HG02970 (cell line): ENCODE data around the gene PERP.
"Not testable (repeated sequence)": the region's sequence is repeated elsewhere in the genome, so short reads cannot be mapped to it uniquely, and the experiment has no call there.

ENCODE experiments used
- ATAC-seq: cut with Tn5 transposase; IDR thresholded peaks from one replicate; pipeline ENCODE4 v1.9.1; 2021; ENCODE audit warnings: mild to moderate bottlenecking, moderate library complexity, moderate number of reproducible peaks; ENCODE audit not compliant: unreplicated experiment, low FRiP score

The PERP gene

GRCh38 chr6:138107078-138107751 lies at the start of gene PERP:
Gene PERP (minus strand): TSS chr6:138107419. CDS start chr6:138107340, 79 bp downstream.
- ATAC-seq = no peak

DNA sequence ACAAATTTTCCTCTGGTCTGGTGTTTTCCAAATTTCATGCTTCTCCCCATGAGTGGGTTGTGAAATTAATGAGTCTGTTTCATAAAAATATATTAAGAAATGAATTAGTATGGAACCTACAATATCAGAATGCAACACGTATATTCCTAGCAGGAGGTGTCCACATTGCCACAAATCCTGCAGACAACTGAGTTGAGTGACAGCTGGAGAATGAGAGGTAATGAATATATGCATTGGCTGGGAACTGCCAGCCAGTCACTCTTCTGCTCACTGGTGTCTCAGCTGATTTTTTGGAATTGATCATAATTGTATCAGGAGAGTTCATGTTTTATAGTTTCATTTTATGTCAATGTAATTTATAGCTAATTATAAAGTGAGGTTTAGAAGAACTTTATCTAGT lies 48.2 kb upstream of the PERP start:
- no peak for ATAC-seq

GRCh38 chr6:138146544-138146943 lies 39.3 kb upstream of the PERP start:
- ATAC-seq = no peak

DNA sequence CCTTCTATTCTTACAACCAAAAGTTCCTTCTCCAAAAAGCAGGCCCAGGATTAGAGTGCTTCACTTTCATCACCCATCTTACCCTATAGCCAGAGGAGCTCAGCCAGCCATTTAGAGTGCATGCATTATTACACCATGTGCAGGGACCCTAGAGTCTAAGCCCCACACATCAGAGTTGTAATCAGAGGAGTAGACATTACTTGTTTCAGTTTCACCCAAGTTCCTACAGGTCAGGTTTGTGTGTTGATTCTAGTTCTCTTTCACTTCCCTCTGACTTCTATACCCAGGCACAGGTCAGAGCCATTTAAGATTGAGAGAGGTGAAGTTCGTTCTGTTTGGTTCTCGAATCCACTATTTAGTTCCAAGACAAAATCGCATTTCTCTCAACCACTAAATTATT lies 38.2 kb upstream of the PERP start:
- no peak for ATAC-seq

GRCh38 chr6:138142806-138143205 lies 35.6 kb upstream of the PERP start:
- ATAC-seq = no peak

DNA sequence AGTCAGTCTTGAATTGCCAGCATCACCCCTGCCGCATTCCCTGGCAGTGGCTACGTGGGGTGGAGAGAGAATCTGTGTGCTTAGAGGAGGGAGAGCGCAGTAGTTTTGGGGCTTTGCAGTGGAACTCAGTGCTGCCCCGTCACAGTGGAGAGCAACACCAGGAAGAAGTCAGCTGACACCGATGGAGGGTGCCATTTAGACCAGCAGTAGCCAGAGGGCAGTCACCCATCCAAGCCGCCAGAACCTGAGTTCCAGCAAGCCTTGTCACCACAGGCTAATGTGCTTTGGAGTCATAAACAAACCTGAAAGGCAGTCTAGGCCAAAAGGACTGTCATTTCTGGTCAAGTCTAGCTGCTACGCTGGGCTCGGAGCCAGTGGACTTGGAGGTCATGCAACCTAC lies 22.0 kb upstream of the PERP start:
- no peak for ATAC-seq

- no peak for ATAC-seq
Observed at GRCh38 chr6:138128096-138128495, 20.9 kb upstream of the PERP start.

- no peak for ATAC-seq
Observed at GRCh38 chr6:138124096-138124495, 16.9 kb upstream of the PERP start.

DNA sequence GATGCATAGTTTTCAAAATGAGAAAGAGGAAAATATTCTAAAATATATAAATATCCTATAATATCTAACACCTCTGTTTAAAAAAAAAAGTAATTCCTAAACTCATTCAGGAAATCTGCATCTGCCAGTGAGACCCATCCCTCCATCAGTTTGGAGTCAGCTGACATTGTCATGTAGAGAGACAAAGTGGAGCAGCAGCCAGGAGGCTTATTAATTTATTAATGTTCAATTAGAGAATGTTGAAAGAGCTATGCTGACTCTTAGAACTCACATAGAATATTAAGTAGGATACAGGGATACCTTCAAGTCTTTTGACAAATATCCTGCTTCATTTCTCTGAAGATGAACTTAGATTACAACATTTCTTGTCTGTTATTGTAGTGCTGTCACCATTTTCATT lies 12.8 kb upstream of the PERP start:
- ATAC-seq = no peak

- not testable (repeated sequence) for ATAC-seq
Observed at GRCh38 chr6:138119229-138119628, 12.0 kb upstream of the PERP start.

GRCh38 chr6:138117376-138117914 lies 10.2 kb upstream of the PERP start:
- no peak for ATAC-seq

GRCh38 chr6:138116661-138116999 lies 9.4 kb upstream of the PERP start:
- ATAC-seq = no peak

GRCh38 chr6:138115877-138116660 lies 8.8 kb upstream of the PERP start:
- peak; percentile 57 for ATAC-seq

DNA sequence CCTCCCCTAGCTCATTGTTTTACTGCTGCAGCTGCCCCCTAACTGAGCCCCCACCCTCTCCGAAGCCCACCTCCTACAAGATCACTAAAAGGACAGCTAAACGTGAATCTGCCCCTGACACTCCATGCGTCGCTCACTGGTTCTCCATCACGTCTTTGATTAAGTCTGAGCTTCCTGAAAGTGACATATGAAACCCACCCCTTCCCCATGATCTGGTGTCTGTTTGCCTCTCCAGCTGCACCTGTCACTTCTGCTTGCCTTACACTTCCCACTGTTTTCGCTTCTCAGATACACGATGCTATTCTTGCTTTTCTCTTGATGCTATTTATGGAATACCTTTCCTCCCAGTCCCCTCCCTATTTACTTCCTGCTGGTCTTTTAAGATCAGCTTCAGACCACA lies 8.0 kb upstream of the PERP start:
- ATAC-seq = no peak

DNA sequence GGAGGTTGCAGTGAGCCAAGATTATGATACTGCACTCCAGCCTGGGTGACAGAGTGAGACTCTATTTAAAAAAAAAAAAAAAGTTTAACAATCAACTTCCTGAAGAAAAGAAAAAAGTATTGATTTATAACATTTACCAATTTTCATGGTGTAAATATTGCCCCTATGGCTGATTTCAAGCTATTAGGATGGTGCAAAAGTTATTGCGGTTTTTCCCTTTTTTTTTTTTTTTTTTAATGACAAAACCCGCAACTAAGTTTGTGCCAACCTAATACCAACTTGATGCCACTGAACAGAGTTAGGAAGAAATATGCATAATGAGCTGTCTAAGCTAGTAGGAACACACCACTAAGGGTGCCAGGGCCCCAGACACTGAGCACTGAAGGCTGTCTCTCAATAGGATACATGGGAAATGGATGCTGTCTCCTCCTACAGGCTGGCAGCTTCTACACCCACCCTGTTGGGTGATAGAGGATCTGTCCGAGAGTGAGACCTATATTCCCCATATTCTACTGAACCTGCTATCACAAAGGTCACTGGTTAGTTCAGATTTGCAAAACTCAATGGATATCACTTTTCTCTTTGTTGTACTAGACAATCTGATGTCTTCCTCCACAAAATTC lies 6.5 kb upstream of the PERP start:
- no peak for ATAC-seq

DNA sequence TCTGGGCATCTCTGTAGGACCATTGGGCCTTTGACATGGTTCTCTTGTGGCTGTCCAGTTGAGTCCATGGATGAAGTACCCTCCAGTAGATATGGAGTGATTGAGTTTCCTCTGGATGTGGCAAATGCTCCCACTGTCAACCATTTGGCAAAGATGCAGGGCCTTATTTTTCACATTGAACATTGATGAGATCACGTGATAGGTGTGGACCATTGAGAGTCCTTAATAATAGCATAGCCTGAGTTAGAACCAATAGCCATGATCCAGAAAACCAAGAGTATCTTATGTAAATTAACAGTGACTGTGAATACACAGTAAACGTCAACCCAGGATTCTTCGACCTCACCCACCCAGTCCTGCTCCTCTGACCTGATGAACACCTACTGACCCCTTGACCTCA lies 3.0 kb upstream of the PERP start:
- no peak for ATAC-seq

GRCh38 chr6:138109042-138109997 lies 2.1 kb upstream of the PERP start:
- ATAC-seq = no peak

DNA sequence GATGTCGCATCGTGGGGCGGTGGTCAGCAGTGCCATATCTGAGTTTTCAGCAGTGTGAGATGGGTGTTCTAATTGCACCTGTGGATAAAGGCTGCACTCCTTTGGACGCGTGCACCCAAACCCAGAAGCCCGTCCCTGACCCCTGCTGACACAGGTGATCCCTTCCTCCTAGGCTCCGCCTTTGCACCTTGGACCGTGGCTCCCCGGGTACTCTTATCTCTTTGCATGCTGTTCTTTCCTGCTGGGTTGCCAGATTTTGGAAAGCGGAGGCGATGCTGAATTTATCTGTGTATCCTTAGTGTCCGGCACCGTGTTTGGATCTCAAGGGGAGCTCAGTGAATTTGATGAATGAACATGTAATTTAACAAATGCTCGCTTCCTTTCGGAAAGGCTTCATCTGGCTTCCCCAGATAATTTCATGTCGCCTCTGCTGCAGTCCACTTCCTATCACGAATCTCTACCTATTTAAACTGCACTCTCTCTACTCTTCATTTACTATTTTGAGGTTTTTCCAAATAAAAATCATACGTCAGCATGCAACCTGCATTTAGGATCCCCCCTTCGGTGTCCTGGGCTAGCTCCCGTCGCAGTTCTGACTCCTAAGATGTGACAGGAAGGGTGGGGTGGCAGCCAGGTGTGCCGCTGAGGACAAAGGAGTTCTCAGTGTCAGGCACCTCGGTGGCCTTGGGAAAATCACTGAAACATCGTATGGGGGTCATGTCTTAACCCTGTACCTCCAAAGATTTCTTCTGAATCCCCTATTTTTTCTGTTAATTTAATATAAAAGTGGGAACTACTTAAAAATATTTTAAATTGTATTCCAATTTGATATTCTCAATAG lies 753 bp upstream of the PERP start:
- ATAC-seq = no peak

DNA sequence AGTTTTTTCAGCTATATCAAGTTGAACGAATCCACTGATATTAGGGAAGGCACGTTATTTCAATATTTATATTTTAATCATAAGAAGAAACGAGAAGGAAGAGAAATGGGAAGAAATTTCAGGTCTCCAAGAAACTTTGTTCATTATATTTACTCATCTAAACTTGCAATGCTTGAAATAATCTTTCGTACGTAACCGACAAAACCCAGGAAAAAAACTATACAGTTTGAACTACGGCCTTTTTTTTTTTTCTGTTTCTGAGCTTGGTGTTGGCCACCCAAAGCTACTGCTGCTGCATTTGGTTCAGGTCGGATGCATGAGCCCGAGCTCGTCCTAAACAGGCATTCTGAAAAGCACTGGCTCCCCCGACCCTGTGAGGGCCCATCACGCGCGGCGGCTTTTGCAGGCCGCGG lies 548 bp downstream of the PERP start:
- no peak for ATAC-seq
